NCI-H774 (cell line): ENCODE data around the gene BICRAL.
"Not testable (repeated sequence)": the region's sequence is repeated elsewhere in the genome, so short reads cannot be mapped to it uniquely, and the experiment has no call there.

Source experiments
- DNase-seq: peaks from one replicate; lab custom pipeline; 2025; lab: John Stamatoyannopoulos, UW

The BICRAL gene, protein sequence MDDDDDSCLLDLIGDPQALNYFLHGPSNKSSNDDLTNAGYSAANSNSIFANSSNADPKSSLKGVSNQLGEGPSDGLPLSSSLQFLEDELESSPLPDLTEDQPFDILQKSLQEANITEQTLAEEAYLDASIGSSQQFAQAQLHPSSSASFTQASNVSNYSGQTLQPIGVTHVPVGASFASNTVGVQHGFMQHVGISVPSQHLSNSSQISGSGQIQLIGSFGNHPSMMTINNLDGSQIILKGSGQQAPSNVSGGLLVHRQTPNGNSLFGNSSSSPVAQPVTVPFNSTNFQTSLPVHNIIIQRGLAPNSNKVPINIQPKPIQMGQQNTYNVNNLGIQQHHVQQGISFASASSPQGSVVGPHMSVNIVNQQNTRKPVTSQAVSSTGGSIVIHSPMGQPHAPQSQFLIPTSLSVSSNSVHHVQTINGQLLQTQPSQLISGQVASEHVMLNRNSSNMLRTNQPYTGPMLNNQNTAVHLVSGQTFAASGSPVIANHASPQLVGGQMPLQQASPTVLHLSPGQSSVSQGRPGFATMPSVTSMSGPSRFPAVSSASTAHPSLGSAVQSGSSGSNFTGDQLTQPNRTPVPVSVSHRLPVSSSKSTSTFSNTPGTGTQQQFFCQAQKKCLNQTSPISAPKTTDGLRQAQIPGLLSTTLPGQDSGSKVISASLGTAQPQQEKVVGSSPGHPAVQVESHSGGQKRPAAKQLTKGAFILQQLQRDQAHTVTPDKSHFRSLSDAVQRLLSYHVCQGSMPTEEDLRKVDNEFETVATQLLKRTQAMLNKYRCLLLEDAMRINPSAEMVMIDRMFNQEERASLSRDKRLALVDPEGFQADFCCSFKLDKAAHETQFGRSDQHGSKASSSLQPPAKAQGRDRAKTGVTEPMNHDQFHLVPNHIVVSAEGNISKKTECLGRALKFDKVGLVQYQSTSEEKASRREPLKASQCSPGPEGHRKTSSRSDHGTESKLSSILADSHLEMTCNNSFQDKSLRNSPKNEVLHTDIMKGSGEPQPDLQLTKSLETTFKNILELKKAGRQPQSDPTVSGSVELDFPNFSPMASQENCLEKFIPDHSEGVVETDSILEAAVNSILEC

GRCh38 chr6:42781796-42782688, at the start of gene BICRAL:
Gene BICRAL (plus strand): TSS chr6:42782052. CDS start chr6:42822023, 39,971 bp downstream.
- DNase-seq = peak; percentile 66

- DNase-seq = not testable (repeated sequence)
Observed at GRCh38 chr6:42733867-42734481, 47.9 kb upstream of the BICRAL start.

DNA sequence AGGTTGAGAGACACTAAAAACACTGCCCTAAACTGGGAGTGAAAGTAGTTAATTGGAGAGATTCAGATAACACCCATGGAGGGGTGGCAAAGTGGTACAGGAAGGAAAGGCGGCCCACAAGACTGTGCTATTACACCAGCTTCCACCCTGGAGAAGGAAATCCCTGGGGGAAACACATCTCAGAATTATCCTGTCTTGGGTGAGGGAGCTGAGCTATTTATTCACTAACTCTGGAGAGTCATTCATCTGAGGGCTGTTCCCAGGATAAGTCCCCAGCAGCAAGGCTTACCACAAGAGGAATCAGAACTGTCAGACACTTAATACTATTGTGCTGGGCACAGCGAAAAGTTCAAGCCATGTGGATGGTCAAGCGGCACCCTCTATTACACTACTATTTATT, 45.9 kb upstream of the BICRAL start:
- no peak for DNase-seq

DNA sequence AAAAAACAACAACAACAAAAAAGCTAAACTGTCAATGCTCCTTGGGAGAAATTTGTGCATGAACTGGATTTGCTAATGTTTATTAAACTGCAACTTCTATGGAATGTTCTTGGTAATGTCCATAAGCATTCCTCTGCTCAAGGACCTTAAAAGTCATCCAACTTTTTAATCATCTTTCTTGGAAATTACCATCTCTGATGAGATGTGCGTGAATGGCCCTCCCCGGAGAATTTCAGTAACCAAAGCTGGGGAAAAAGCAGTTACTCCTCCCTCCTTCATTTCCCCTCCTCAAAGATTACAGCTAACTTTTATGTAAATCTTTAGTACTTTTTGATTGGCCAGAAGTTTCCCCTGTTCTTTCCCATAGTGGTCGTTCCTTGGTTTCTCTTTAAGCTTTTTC, 41.1 kb upstream of the BICRAL start:
- DNase-seq = no peak

DNA sequence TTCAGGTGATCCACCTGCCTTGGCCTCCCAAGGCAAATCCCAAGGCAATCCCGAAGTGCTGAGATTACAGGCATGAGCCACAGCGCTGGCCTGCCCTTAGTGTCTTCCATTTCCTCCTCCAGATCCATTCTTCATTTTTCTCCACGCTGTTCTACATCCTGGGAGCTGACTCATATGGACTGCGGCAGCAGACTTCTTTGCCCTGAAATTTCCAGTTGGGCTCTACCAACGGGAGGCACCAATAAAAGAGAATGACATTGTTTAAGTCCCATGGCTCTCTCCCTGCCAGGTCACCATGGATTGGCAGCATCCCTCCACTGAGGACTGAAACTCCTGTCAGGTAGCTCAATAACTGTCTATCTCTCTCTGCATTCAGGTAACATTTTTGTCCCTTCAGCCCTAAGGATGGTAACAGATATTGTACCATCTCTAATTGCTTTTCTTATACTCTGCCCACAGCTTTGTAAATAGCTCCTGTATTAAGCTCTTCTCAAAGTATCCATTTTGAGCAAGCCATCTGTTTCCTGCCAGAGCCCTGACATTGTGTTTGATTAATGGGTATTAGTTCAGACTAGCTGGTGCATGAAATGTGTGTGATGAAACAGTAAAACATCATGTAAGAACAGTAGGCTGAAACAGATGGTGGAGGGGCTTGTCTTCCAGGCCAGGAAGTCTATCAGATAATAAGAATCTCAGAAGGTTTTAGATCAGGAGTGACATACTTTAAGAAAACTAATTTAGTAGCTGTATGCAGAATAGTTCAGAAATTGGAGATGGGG, 39.5 kb upstream of the BICRAL start:
- peak; percentile 47 for DNase-seq

GRCh38 chr6:42744351-42744893, 37.4 kb upstream of the BICRAL start:
- no peak for DNase-seq

- no peak for DNase-seq
Observed at GRCh38 chr6:42745083-42745639, 36.7 kb upstream of the BICRAL start.

- DNase-seq = peak; percentile 96
Observed at GRCh38 chr6:42745640-42746462, 36.0 kb upstream of the BICRAL start, which contains the start of gene TBCC. Gene TBCC (minus strand): TSS chr6:42746103. CDS start chr6:42746073, 30 bp downstream.

- peak; percentile 78 for DNase-seq
Observed at GRCh38 chr6:42746463-42747391, 35.1 kb upstream of the BICRAL start.

DNA sequence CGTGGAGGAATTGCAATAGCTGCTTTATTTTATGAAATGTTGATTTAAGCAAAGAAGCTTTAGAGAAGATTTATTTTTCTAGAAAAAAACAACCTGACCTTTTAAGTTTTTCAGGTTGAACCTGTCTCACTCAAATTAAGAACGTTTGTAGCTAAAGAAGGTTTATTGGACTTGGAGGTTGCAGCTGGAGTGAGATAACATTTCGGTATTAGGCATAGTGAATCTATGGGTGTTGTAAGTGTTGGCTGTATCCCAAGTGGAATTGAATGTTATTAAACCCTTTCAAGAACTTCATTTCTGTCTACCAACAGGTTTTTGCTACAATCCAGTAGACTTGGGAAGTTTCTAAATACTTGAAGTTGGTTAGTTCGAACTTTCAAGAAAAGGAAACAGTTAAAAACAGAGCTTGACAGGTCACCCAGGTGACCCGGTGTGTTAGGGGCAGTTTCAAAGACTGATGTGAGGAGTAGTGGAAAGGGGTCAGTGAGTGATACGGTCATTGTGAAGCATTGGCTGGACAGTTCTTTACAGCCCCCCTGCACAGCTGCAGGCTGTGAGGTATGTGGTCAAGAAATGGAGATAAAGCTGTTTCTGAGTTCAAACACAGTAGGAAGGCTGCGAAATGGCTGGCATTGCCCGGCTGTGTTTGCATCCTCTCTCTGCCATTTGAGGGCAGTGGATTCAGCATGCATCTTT, 33.5 kb upstream of the BICRAL start:
- DNase-seq = no peak

GRCh38 chr6:42751055-42751454, 30.8 kb upstream of the BICRAL start:
- DNase-seq = no peak

DNA sequence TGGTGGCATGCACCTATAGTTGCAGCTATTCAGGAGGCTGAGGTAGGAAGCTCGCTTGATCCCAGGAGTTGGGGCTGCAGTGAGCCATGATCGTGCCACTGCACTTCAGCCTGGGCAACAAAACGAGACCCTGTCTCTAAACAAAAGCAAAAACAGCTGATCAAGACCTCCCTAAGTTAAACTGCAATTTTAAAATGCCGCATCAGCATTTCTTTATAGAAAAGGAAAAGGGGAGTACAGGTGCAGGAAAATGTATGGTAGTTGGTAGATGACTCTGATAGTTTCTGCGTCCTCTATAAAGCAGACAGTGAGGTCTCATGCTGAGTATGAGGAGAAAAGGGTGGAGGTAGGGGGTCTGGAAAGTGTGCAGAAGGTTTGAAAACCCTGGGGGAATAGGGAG, 27.1 kb upstream of the BICRAL start:
- DNase-seq = no peak

- no peak for DNase-seq
Observed at GRCh38 chr6:42756722-42757121, 25.1 kb upstream of the BICRAL start.

- no peak for DNase-seq
Observed at GRCh38 chr6:42758756-42759430, 23.0 kb upstream of the BICRAL start.

- DNase-seq = no peak
Observed at GRCh38 chr6:42761287-42762067, 20.4 kb upstream of the BICRAL start.
